ENCODE measurements around the gene MAGOH.

MAGOH gene

DNA sequence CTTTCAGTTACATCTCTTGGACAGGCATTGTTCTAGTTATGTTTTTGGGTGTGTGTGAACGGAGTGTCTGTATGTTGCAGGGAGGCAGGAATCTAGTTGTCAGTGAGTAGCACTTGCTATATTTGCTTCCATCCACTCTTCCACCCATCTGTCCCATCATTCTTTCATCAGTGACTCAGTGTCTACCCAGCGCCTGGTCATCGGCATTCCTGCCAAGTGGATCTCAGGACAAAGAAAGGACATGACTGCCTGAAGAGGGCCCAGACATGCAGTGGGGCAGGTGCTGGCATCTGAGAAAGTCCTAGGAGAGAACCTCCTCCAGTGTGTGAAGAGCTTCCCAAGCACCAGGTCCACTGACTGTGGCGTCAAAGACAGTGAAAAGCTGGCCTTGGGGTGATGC, 27.3 kb upstream of the MAGOH start:
- TF ChIP-seq, protein P1, sequence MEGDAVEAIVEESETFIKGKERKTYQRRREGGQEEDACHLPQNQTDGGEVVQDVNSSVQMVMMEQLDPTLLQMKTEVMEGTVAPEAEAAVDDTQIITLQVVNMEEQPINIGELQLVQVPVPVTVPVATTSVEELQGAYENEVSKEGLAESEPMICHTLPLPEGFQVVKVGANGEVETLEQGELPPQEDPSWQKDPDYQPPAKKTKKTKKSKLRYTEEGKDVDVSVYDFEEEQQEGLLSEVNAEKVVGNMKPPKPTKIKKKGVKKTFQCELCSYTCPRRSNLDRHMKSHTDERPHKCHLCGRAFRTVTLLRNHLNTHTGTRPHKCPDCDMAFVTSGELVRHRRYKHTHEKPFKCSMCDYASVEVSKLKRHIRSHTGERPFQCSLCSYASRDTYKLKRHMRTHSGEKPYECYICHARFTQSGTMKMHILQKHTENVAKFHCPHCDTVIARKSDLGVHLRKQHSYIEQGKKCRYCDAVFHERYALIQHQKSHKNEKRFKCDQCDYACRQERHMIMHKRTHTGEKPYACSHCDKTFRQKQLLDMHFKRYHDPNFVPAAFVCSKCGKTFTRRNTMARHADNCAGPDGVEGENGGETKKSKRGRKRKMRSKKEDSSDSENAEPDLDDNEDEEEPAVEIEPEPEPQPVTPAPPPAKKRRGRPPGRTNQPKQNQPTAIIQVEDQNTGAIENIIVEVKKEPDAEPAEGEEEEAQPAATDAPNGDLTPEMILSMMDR (IDR thresholded peaks at IDR 0.05): no peak

DNA sequence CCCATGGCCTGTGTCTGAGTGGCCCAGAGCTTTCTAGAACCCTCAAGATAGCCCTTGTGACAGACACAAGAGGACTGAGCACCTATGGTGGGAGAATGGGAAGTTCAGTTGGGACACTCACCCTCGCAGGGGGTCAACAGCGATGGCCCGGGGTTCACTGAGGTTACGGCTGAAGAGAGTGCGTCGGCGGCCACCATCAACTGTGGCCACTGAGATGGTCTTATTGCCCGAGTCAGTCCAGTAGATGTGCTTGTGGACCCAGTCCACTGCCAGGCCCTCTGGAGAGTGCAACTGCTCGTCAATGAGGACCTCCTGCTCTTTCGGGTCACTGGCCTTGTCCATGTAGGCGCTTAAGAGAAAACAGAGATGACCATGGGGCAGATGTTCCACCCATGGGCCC, 25.7 kb upstream of the MAGOH start:
- TF ChIP-seq, protein P1 (IDR thresholded peaks at IDR 0.05): no peak

DNA sequence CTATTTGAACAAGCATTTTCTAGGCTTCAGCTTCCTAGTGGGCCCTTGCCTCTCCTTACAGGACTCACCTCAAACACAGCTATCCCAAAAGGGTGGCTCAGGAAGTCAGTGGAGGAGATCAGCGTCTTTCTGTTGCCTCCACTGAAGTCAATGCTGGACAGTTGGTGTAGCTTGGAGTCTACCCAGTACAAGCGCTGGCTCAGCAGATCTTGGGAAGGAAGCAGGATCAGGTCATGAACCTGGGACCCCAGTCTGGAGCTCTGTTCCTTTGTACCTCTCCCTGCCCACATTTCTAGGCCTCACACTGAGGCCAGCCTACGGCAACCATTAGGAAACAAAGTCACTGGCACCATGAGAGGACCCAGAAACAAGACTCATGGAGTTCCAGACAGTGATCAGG, 23.7 kb upstream of the MAGOH start:
- TF ChIP-seq, protein P1 (IDR thresholded peaks at IDR 0.05): no peak

DNA sequence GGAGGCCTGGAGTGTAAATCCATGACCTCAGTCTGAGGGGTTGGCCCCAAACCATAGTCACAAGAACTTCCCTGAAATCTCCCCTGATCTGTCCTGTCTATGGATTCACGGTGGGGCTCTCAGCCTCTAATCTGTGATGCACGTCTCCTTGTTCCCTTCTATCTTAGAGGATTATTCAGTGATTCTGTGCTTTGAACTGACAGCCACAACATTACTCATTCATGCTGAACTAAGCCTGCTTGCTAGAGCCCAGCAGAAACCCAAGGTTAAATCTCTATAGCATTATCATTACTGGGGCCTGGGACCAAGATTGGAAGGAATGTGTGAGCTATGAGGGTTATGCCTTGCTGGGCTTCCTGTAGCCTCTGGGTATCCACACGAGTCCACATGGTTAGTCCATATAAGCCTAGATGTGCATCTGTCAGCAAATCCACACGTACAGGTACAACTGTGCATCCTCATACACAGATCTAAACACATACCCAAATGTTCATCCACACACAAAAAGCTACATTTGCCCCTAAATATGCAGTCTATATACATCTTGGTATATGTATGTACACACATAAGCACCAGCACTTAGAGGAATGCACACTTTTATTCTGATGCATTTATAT, 22.4 kb upstream of the MAGOH start:
- TF ChIP-seq, protein P1 (IDR thresholded peaks at IDR 0.05): no peak

DNA sequence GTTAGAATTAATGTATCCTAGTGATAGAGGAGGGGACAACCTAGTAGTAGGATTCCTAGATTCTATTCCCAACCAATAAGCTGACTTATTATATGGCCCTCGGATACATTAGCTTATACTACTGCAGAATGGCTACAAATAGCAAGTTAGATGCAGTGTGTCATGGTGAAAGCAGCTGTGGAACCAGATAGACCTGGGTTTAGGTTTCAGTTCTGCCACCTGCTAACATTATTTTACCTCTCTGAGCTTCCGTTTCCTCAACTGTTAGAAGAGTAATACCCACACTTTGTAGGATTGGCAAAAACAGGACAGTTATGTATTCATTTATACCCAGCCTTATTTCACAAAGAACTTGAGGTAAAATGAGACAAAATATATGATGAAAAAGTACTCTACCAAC, 21.6 kb upstream of the MAGOH start:
- TF ChIP-seq, protein P1 (IDR thresholded peaks at IDR 0.05): no peak

DNA sequence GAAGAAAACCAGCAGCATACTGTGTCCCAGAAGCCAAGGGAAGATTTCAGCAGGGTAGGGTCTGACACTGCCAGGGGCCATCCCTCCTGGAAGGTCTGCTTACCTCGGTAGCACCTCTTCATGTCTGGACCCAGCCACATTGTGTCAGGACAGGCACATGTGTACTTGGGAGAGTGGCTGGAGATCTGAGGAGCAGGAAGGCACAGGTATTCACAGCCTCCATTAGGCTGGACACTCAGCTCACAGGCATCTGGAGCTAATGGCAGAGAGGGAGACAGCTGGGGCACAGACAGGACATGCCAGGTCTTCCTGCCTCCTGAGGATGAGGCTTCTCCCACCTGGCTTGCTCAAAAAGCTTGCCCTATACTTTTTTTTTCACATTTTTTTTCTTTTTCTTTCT, 19.9 kb upstream of the MAGOH start:
- TF ChIP-seq, protein P1 (IDR thresholded peaks at IDR 0.05): no peak

DNA sequence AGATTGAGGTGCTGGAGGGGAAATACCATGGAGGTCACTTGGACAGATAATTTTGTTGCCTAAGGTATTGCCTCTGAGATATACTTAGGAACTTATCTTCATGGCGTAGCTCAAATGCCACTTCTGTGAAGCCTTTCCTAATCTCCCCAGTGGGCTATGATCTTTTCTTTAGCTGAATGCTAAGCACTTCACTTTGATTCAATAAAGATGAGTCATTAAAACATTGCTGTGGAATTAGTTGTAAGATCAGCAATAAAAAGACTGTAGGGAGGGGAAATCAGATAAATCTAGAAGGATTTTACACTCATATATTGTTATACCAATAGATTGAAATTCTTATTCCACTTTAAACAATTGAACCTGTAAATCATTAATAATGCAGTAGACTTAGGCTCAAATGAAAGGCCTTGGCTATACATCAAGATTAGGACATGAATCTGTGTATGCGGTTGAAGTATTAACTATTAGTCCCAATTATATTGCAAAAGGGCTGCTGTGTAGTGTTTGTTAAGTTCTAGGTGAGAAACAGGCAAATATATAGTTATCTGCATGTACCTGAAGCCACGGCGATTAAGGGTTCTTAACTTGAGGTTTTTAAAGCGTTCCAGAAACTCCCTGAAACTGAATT, 19.2 kb upstream of the MAGOH start:
- TF ChIP-seq, protein P1 (IDR thresholded peaks at IDR 0.05): no peak
